ENCODE measurements around the gene MAST2. TPM values are rescaled to one million over a fixed set of nuclear protein-coding genes. Genes with fewer than 3 reads are reported as not detected.

MAST2 gene
- total and polyA plus RNA-seq, 2 of the 4 experiments (the other 2 are of a cell fraction): 14.2 to 41.0 TPM

DNA sequence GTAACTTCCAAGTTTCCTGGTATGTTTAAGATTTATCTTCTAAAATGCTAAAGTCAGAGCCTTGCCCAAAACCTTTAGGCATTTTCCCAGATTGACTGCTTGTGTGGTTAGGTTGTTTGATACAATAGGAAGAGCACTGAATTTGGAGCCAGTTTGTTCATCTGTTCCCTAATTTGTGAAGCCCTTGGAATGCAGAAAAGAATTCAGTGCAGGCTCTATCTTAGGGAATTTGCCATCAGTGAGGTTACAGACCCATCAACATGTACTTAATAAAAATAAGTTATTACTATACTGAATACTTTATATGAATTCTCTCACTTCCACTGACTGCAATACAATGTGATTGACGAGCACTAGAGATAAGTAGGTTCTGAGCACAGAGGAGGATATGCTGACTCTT is 208.8 kb downstream of the MAST2 start:
- H2AK9ac ChIP-seq (replicated peaks; ENCODE audit: low read depth, low read length, poor library complexity): no peak overlapping the region
- no peaks in the 10 kb centered on the region for H4K20me1 ChIP-seq (ENCODE audit: insufficient read depth, low read length)
- no peaks in the 10 kb centered on the region for H3K9me3 ChIP-seq (ENCODE audit: control insufficient read depth, insufficient read depth, low read length)
- no peak overlapping the region for H3K14ac ChIP-seq (replicated peaks; ENCODE audit: low read depth, low read length)
- ATAC-seq (ENCODE audit: low read depth): no peak
- H2AK5ac ChIP-seq (ENCODE audit: low read depth, low read length): no peak overlapping the region
- no peak overlapping the region for H2BK120ac ChIP-seq (ENCODE audit: low read depth, low read length)
- no peak overlapping the region for H2BK5ac ChIP-seq (ENCODE audit: low read depth, low read length, poor library complexity, severe bottlenecking)
- no peaks in the 10 kb centered on the region for H3K27me3 ChIP-seq (ENCODE audit: control insufficient read depth, insufficient read depth, low read length)
- CTCF ChIA-PET: no interaction called here
- H3K27ac ChIP-seq (ENCODE audit: insufficient read depth, low read length): no peak overlapping the region
- TF ChIP-seq, protein P1, sequence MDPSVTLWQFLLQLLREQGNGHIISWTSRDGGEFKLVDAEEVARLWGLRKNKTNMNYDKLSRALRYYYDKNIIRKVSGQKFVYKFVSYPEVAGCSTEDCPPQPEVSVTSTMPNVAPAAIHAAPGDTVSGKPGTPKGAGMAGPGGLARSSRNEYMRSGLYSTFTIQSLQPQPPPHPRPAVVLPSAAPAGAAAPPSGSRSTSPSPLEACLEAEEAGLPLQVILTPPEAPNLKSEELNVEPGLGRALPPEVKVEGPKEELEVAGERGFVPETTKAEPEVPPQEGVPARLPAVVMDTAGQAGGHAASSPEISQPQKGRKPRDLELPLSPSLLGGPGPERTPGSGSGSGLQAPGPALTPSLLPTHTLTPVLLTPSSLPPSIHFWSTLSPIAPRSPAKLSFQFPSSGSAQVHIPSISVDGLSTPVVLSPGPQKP (IDR thresholded peaks at IDR 0.05; ENCODE audit: borderline replicate concordance, low read depth, low read length): no peak
- TF ChIP-seq MAZ (IDR thresholded peaks at IDR 0.05; ENCODE audit: borderline replicate concordance, low read depth, low read length): no peak
- TF ChIP-seq POLR2A (IDR thresholded peaks at IDR 0.05; ENCODE audit: low read depth, low read length): no peak
- TF ChIP-seq, protein P2, sequence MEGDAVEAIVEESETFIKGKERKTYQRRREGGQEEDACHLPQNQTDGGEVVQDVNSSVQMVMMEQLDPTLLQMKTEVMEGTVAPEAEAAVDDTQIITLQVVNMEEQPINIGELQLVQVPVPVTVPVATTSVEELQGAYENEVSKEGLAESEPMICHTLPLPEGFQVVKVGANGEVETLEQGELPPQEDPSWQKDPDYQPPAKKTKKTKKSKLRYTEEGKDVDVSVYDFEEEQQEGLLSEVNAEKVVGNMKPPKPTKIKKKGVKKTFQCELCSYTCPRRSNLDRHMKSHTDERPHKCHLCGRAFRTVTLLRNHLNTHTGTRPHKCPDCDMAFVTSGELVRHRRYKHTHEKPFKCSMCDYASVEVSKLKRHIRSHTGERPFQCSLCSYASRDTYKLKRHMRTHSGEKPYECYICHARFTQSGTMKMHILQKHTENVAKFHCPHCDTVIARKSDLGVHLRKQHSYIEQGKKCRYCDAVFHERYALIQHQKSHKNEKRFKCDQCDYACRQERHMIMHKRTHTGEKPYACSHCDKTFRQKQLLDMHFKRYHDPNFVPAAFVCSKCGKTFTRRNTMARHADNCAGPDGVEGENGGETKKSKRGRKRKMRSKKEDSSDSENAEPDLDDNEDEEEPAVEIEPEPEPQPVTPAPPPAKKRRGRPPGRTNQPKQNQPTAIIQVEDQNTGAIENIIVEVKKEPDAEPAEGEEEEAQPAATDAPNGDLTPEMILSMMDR (conservative IDR thresholded peaks at IDR 0.05; ENCODE audit: low read depth, low read length): no peak
- no peak for TF ChIP-seq NFE2L2 (IDR thresholded peaks at IDR 0.05; ENCODE audit: low read depth, low read length)
- TF ChIP-seq MXI1 (IDR thresholded peaks at IDR 0.05; ENCODE audit: borderline replicate concordance, low read depth, low read length): no peak
- no peak for TF ChIP-seq RCOR1 (IDR thresholded peaks at IDR 0.05; ENCODE audit: insufficient replicate concordance, low read length)
- TF ChIP-seq RAD21 (IDR thresholded peaks at IDR 0.05; ENCODE audit: low read length): no peak
- TF ChIP-seq MAFK (IDR thresholded peaks at IDR 0.05; ENCODE audit: low read depth, low read length): no peak
- TF ChIP-seq SMC3 (IDR thresholded peaks at IDR 0.05; ENCODE audit: low read depth, low read length): no peak
- TF ChIP-seq CEBPB (IDR thresholded peaks at IDR 0.05; ENCODE audit: low read depth, low read length): no peak
- TF ChIP-seq BHLHE40 (IDR thresholded peaks at IDR 0.05; ENCODE audit: low read depth, low read length): no peak
- TF ChIP-seq FOS (IDR thresholded peaks at IDR 0.05; ENCODE audit: low read depth, low read length): no peak
- TF ChIP-seq CHD1 (IDR thresholded peaks at IDR 0.05; ENCODE audit: low read depth, low read length): no peak
- TF ChIP-seq RFX5 (IDR thresholded peaks at IDR 0.05; ENCODE audit: low read depth, low read length): no peak
- TF ChIP-seq, protein P3, sequence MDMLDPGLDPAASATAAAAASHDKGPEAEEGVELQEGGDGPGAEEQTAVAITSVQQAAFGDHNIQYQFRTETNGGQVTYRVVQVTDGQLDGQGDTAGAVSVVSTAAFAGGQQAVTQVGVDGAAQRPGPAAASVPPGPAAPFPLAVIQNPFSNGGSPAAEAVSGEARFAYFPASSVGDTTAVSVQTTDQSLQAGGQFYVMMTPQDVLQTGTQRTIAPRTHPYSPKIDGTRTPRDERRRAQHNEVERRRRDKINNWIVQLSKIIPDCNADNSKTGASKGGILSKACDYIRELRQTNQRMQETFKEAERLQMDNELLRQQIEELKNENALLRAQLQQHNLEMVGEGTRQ (IDR thresholded peaks at IDR 0.05; ENCODE audit: low read depth, low read length): no peak
- H3K4me1 ChIP-seq (ENCODE audit: control insufficient read depth, insufficient read depth, low read length): no peaks in the 10 kb centered on the region
- no peaks in the 10 kb centered on the region for H3K79me1 ChIP-seq (ENCODE audit: low read depth in 1 of 2, low read length in 2 of 2)
- WGBS, 2 experiments (ENCODE audit: extremely low coverage in 2 of 2, insufficient read length in 1 of 2): no CpG with 5 or more reads among the region's 1 CpG
- no TSS peak for BruUV-seq (replicated peaks)
- H3K18ac ChIP-seq (ENCODE audit: low read depth, low read length): no peak overlapping the region
- no peak overlapping the region for H3K4me2 ChIP-seq (ENCODE audit: low read depth, low read length)
- H2BK15ac ChIP-seq (ENCODE audit: low read depth, low read length): no peak overlapping the region
- no peak overlapping the region for H2BK20ac ChIP-seq (ENCODE audit: low read depth, low read length)
- no peak for DNase-seq
- H3K4ac ChIP-seq (ENCODE audit: low read depth, low read length): no peak overlapping the region
- no peak overlapping the region for H3K23ac ChIP-seq (ENCODE audit: low read depth, low read length)
- H4K8ac ChIP-seq (ENCODE audit: low read depth in 2 of 2, low read length in 2 of 2): no peak overlapping the region
- H3K4me3 ChIP-seq (ENCODE audit: insufficient read depth, low read depth, low read length): no peak overlapping the region
- H3K9me1 ChIP-seq (ENCODE audit: insufficient read depth, low read length): peaks cover 8% of the 10 kb centered on the region; the same call in 1 of the 2 replicates
- POLR2A ChIA-PET (ENCODE audit: unreplicated experiment): no interaction called here
- no peak overlapping the region for H3K9ac ChIP-seq (ENCODE audit: low read depth, low read length)
- in situ Hi-C loops (cut with MboI; ENCODE audit: low sequenced_read_pairs): no loop called here
- H4K91ac ChIP-seq (ENCODE audit: insufficient read depth, low read depth, low read length): no peak overlapping the region
- no peak overlapping the region for H3K56ac ChIP-seq (ENCODE audit: extremely low read depth, insufficient read depth, low read length)
- intact Hi-C loops (cut with micrococcal nuclease): no loop called here
- no peak overlapping the region for H4K5ac ChIP-seq (ENCODE audit: low read depth, low read length)
- H2AFZ ChIP-seq (replicated peaks; ENCODE audit: low read length, poor library complexity): no peak overlapping the region
- dilution Hi-C loops (cut with HindIII; ENCODE audit: low sequenced_read_pairs, unreplicated experiment): no loop called here
- H3K36me3 ChIP-seq (ENCODE audit: control insufficient read depth, insufficient read depth, low read length): peaks cover 18% of the 10 kb centered on the region

All from IMR-90 (cell line).